ENCODE measurements around the gene IL32. TPM values are rescaled to one million over a fixed set of nuclear protein-coding genes. Genes with fewer than 3 reads are reported as not detected.
"Not testable (repeated sequence)": the region's sequence is repeated elsewhere in the genome, so short reads cannot be mapped to it uniquely, and the experiment has no call there.

IL32 gene
- total RNA-seq, 4 donors from 2014 or later = 4.2 to 32.9 (median 21.7) TPM

GRCh38 chr16:3073448-3073847 lies 8.0 kb downstream of the IL32 start:
- no peaks in the 10 kb centered on the region for H3K9me3 ChIP-seq
- no peak overlapping the region for H3K27ac ChIP-seq
- no peaks in the 10 kb centered on the region for H3K4me1 ChIP-seq
- no peak for DNase-seq (ENCODE audit: low spot score in 2 of 2)
- no peak for TF ChIP-seq POLR2A (IDR thresholded peaks at IDR 0.05)
- TF ChIP-seq EP300 (IDR thresholded peaks at IDR 0.05) = no peak
- no peak for TF ChIP-seq CTCF (IDR thresholded peaks at IDR 0.05)
- no peak overlapping the region for H3K4me3 ChIP-seq
- WGBS, 2 donors = 83 to 87% methylated on average over 7 of the region's 7 CpGs
- H3K36me3 ChIP-seq = no peaks in the 10 kb centered on the region
- peaks cover 0 to 18% of the 10 kb centered on the region in 2 donors for H3K27me3 ChIP-seq

- DNase-seq (ENCODE audit: low spot score in 2 of 2) = no peak
- H3K36me3 ChIP-seq = no peaks in the 10 kb centered on the region
- TF ChIP-seq POLR2A (IDR thresholded peaks at IDR 0.05) (no peak), EP300 (IDR thresholded peaks at IDR 0.05) (no peak), CTCF (IDR thresholded peaks at IDR 0.05) (no peak)
- H3K4me3 ChIP-seq = peak overlapping the region in 1 of 4 donors; percentile 0
- H3K9me3 ChIP-seq = no peaks in the 10 kb centered on the region
- WGBS, 2 donors = 63 to 70% methylated on average over 9 of the region's 9 CpGs
- H3K27me3 ChIP-seq = peaks cover 0 to 19% of the 10 kb centered on the region in 2 donors
- H3K27ac ChIP-seq = peak overlapping the region in 1 of 4 donors; percentile 64
- no peaks in the 10 kb centered on the region for H3K4me1 ChIP-seq
Observed at GRCh38 chr16:3074860-3075522, 9.6 kb downstream of the IL32 start.

- peak overlapping the region in 1 of 4 donors; percentile 64 for H3K27ac ChIP-seq
- no peaks in the 10 kb centered on the region for H3K36me3 ChIP-seq
- no peak for DNase-seq (ENCODE audit: low spot score in 2 of 2)
- WGBS, 2 donors = 36 to 39% methylated on average over 8 to 10 of the region's 10 CpGs
- no peaks in the 10 kb centered on the region for H3K4me1 ChIP-seq
- TF ChIP-seq POLR2A (IDR thresholded peaks at IDR 0.05) (no peak), CTCF (IDR thresholded peaks at IDR 0.05) (no peak), EP300 (IDR thresholded peaks at IDR 0.05) (no peak)
- no peaks in the 10 kb centered on the region for H3K9me3 ChIP-seq
- peaks cover 0 to 24% of the 10 kb centered on the region in 2 donors for H3K27me3 ChIP-seq
- no peak overlapping the region for H3K4me3 ChIP-seq
Observed at GRCh38 chr16:3075523-3075915, 10.1 kb downstream of the IL32 start.

- H3K27ac ChIP-seq = peak overlapping the region in 1 of 4 donors; percentile 64
- not testable (repeated sequence) for H3K4me3 ChIP-seq; DNase-seq (ENCODE audit: low spot score in 2 of 2); H3K36me3 ChIP-seq; H3K4me1 ChIP-seq; H3K9me3 ChIP-seq
- H3K27me3 ChIP-seq = peaks cover 0 to 25% of the 10 kb centered on the region in 2 donors
- 80 to 82% methylated on average over 6 of the region's 6 CpGs for WGBS, 2 donors
Observed at GRCh38 chr16:3075946-3076345, 10.5 kb downstream of the IL32 start.

GRCh38 chr16:3076577-3076976 lies 11.1 kb downstream of the IL32 start:
- TF ChIP-seq CTCF (IDR thresholded peaks at IDR 0.05) (no peak), EP300 (IDR thresholded peaks at IDR 0.05) (no peak), POLR2A (IDR thresholded peaks at IDR 0.05) (no peak)
- peaks cover 0 to 25% of the 10 kb centered on the region in 2 donors for H3K27me3 ChIP-seq
- no peaks in the 10 kb centered on the region for H3K9me3 ChIP-seq
- 66 to 83% methylated on average over 6 of the region's 6 CpGs for WGBS, 2 donors
- no peak for DNase-seq (ENCODE audit: low spot score in 2 of 2)
- no peaks in the 10 kb centered on the region for H3K36me3 ChIP-seq
- peak overlapping the region in 1 of 4 donors; percentile 56 for H3K27ac ChIP-seq
- H3K4me3 ChIP-seq = no peak overlapping the region
- H3K4me1 ChIP-seq = no peaks in the 10 kb centered on the region
